Panc1 (cell line): Measurements from ENCODE around the gene PRDX4. TPM values are rescaled to one million over a fixed set of nuclear protein-coding genes. Genes with fewer than 3 reads are reported as not detected.

Source experiments
- ATAC-seq: fragments of 200-7000 bp; cut with Tn5 transposase; 2 replicates; pipeline ENCODE4 v1.9.1; 2020; ENCODE audit warnings: mild to moderate bottlenecking, moderate library complexity
- BruUV-seq: library from RNA; stranded (reverse); fragments of 400-500 nt; replicated peaks from 2 replicates; lab custom pipeline; 2021; lab: Mats Ljungman, UMichigan
- CTCF ChIA-PET: fragments of 300-600 bp; sonication (Branson Sonifier 250); formaldehyde crosslinking; loops from one replicate; lab custom pipeline; 2022; ENCODE audit warnings: antibody characterized with exemption; lab: Charles Lee
- POLR2A ChIA-PET: fragments of 300-600 bp; sonication (Branson Sonifier 250); formaldehyde crosslinking; loops from one replicate; lab custom pipeline; 2022; ENCODE audit warnings: antibody characterized with exemption; lab: Charles Lee
- DNase-seq: peaks from one replicate; pipeline ENCODE4 v3.0.0-alpha.2; 2010; ENCODE audit warnings: low read depth, low spot score
- H3K27ac ChIP-seq: 2 replicates; pipeline ENCODE4 v1.5.1; 2011; ENCODE audit warnings: mild to moderate bottlenecking, low read length, inconsistent platforms
- H3K27me3 ChIP-seq: fragments of 200-500 bp; sonication (Bioruptor generic); 2 replicates; pipeline ENCODE4 v1.6.0; 2014; ENCODE audit warnings: low read length, inconsistent platforms; ENCODE audit not compliant: control insufficient read depth, insufficient read depth
- H3K36me3 ChIP-seq: fragments of 200-500 bp; sonication (Bioruptor generic); 2 replicates; pipeline ENCODE4 v1.5.1; 2014; ENCODE audit warnings: inconsistent platforms, mild to moderate bottlenecking, low read length, moderate library complexity; ENCODE audit not compliant: control insufficient read depth, insufficient read depth
- H3K4me1 ChIP-seq: 2 replicates; pipeline ENCODE4 v1.5.1; 2011; ENCODE audit warnings: inconsistent platforms, mild to moderate bottlenecking, low read length, moderate library complexity; ENCODE audit not compliant: control insufficient read depth, insufficient read depth
- H3K4me3 ChIP-seq, 2 experiments: 2 replicates each; pipeline ENCODE4 v1.5.1; 2011 to 2012; ENCODE audit warnings: low read depth in 2 of 2, low read length in 2 of 2, mild to moderate bottlenecking in 2 of 2, inconsistent platforms in 1 of 2, moderate library complexity in 1 of 2
- H3K9me3 ChIP-seq: fragments of 200-500 bp; sonication (Bioruptor generic); 2 replicates; pipeline ENCODE4 v1.5.1; 2014; ENCODE audit warnings: low read depth, mild to moderate bottlenecking, inconsistent platforms, low read length, moderate library complexity; ENCODE audit not compliant: control insufficient read depth, insufficient read depth
- POLR2AphosphoS5 ChIP-seq: IDR thresholded peaks from 2 replicates; pipeline ENCODE4 v1.6.1; 2012; ENCODE audit warnings: mild to moderate bottlenecking, low read depth, low read length, moderate library complexity
- SIN3A ChIP-seq: IDR thresholded peaks from 2 replicates; pipeline ENCODE4 v1.6.1; 2012; ENCODE audit warnings: low read depth, mild to moderate bottlenecking, low read length, moderate library complexity, borderline replicate concordance; ENCODE audit not compliant: insufficient read depth
- TCF7L2 ChIP-seq: IDR thresholded peaks from 2 replicates; pipeline ENCODE4 v1.6.1; 2011; ENCODE audit warnings: mild to moderate bottlenecking, low read depth, low read length, inconsistent platforms
- in situ Hi-C: cut with HindIII; loops from 2 replicates; pipeline ENCODE4 v1.10.0; 2016; ENCODE audit warnings: low sequenced_read_pairs, low pct_unique_long_range_greater_than_20kb
- intact Hi-C: fragments of 100-400 bp; cut with micrococcal nuclease; formaldehyde crosslinking; loops from one replicate; pipeline ENCODE4 v1.10.0; 2022; ENCODE audit not compliant: unreplicated experiment
- total RNA-seq: library from RNA; stranded (reverse); gene quantifications from one replicate; pipeline ENCODE4 v1.2.1, GENCODE V29; 2021; ENCODE audit not compliant: unreplicated experiment
- TF ChIP-seq, protein P1 (sequence below), 2 experiments: IDR thresholded peaks; 2 replicates each; pipeline ENCODE4 v1.6.1; 2011 to 2012; ENCODE audit warnings: low read depth in 2 of 2, control low read depth in 1 of 2, low read length in 1 of 2, mild to moderate bottlenecking in 1 of 2, moderate library complexity in 1 of 2; ENCODE audit not compliant: insufficient read depth in 1 of 2
- TF ChIP-seq, protein P2 (sequence below): fragments of 450-650 bp; IDR thresholded peaks from 2 replicates; pipeline ENCODE4 v1.5.1; 2017; ENCODE audit warnings: mild to moderate bottlenecking

Gene PRDX4
- total RNA-seq, 1 experiment from 2014 or later, result 106 TPM

DNA sequence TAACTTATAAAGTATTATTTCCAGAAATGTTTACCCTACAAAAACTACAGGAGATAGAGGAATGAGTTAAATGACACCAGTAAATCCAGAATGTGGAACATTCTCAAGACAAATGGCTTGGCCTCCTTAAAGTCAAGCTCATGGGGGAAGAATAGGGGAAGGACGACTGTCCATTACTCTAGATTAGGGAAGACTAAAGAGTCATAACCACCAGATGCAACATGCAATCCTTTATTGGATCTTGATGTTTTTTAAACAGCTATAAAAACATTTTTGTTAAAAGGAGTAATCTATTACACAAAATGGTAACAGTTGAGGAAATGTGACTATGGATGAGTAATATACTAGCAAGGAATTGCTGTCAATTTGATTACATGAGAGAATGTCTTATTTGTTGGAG, 64.7 kb downstream of the PRDX4 start:
- Histone ChIP-seq H3K4me3 (no peak overlapping the region), H3K36me3 (peaks cover 5% of the 10 kb centered on the region; the same call in 1 of the 2 replicates), H3K27ac (no peak overlapping the region), H3K4me1 (no peaks in the 10 kb centered on the region), H3K27me3 (no peaks in the 10 kb centered on the region), H3K9me3 (no peaks in the 10 kb centered on the region)
- BruUV-seq, result no TSS peak
- intact Hi-C loops (no loop called here), in situ Hi-C loops (no loop called here)
- DNase-seq, result no peak
- CTCF ChIA-PET, result no interaction called here
- TF ChIP-seq POLR2AphosphoS5, result no peak
- no peak for TF ChIP-seq TCF7L2
- TF ChIP-seq, protein P1, sequence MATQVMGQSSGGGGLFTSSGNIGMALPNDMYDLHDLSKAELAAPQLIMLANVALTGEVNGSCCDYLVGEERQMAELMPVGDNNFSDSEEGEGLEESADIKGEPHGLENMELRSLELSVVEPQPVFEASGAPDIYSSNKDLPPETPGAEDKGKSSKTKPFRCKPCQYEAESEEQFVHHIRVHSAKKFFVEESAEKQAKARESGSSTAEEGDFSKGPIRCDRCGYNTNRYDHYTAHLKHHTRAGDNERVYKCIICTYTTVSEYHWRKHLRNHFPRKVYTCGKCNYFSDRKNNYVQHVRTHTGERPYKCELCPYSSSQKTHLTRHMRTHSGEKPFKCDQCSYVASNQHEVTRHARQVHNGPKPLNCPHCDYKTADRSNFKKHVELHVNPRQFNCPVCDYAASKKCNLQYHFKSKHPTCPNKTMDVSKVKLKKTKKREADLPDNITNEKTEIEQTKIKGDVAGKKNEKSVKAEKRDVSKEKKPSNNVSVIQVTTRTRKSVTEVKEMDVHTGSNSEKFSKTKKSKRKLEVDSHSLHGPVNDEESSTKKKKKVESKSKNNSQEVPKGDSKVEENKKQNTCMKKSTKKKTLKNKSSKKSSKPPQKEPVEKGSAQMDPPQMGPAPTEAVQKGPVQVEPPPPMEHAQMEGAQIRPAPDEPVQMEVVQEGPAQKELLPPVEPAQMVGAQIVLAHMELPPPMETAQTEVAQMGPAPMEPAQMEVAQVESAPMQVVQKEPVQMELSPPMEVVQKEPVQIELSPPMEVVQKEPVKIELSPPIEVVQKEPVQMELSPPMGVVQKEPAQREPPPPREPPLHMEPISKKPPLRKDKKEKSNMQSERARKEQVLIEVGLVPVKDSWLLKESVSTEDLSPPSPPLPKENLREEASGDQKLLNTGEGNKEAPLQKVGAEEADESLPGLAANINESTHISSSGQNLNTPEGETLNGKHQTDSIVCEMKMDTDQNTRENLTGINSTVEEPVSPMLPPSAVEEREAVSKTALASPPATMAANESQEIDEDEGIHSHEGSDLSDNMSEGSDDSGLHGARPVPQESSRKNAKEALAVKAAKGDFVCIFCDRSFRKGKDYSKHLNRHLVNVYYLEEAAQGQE (IDR thresholded peaks at IDR 0.05; ENCODE audit: insufficient read depth in 1 of 2, low read depth in 2 of 2, low read length in 1 of 2), result no peak
- no peak for TF ChIP-seq SIN3A
- TF ChIP-seq, protein P2, sequence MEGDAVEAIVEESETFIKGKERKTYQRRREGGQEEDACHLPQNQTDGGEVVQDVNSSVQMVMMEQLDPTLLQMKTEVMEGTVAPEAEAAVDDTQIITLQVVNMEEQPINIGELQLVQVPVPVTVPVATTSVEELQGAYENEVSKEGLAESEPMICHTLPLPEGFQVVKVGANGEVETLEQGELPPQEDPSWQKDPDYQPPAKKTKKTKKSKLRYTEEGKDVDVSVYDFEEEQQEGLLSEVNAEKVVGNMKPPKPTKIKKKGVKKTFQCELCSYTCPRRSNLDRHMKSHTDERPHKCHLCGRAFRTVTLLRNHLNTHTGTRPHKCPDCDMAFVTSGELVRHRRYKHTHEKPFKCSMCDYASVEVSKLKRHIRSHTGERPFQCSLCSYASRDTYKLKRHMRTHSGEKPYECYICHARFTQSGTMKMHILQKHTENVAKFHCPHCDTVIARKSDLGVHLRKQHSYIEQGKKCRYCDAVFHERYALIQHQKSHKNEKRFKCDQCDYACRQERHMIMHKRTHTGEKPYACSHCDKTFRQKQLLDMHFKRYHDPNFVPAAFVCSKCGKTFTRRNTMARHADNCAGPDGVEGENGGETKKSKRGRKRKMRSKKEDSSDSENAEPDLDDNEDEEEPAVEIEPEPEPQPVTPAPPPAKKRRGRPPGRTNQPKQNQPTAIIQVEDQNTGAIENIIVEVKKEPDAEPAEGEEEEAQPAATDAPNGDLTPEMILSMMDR, result no peak
- no peak for ATAC-seq
- POLR2A ChIA-PET, result no interaction called here

DNA sequence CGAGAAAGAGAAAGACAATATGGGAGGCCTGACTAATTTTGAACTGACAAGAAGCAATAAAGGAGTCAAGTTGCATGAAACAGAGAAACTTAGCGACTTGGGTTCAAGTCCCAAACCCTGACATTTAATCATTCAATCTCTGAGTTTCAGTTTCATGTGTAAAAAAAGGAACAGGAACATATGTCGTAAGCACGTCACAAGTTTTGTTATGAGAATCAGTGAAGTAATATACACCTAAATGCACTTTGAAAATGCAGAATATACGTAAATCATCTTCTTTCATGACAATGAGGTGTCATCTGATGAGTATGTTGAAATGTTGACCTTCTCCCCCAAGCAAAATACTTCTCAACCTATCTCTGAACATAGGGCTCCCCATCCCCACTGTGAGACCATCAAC, 65.4 kb downstream of the PRDX4 start:
- POLR2A ChIA-PET, result no interaction called here
- H3K27ac ChIP-seq, result no peak overlapping the region
- no TSS peak for BruUV-seq
- CTCF ChIA-PET, result no interaction called here
- no peak overlapping the region for H3K4me3 ChIP-seq
- TF ChIP-seq, protein P1 (IDR thresholded peaks at IDR 0.05; ENCODE audit: insufficient read depth in 1 of 2, low read depth in 2 of 2, low read length in 1 of 2), result no peak
- TF ChIP-seq POLR2AphosphoS5 (no peak), SIN3A (no peak), TCF7L2 (no peak)
- TF ChIP-seq, protein P2, result no peak
- intact Hi-C loops, result no loop called here
- H3K9me3 ChIP-seq, result no peaks in the 10 kb centered on the region
- DNase-seq (no peak), ATAC-seq (no peak)
- no peaks in the 10 kb centered on the region for H3K27me3 ChIP-seq
- in situ Hi-C loops, result no loop called here
- H3K36me3 ChIP-seq, result peaks cover 5% of the 10 kb centered on the region; the same call in 1 of the 2 replicates
- H3K4me1 ChIP-seq, result no peaks in the 10 kb centered on the region

Other genes starting within 250 kb of the PRDX4 start
- gene ACOT9, start 75.8 kb downstream of the PRDX4 start, total RNA-seq, result 44.5 TPM
- gene SAT1, start 115.7 kb downstream of the PRDX4 start, total RNA-seq, result 173 TPM
- 36.8 TPM for gene APOO, start 240.4 kb downstream of the PRDX4 start, total RNA-seq
- gene CXorf58, start 240.5 kb downstream of the PRDX4 start, total RNA-seq, result 0.41 TPM